GM19238 (cell line): ENCODE data around the gene PPP1R12B.
"Not testable (repeated sequence)": the region's sequence is repeated elsewhere in the genome, so short reads cannot be mapped to it uniquely, and the experiment has no call there.

Source experiments
- DNase-seq: peaks from one replicate; pipeline ENCODE4 v3.0.0; 2011; ENCODE audit warnings: low spot score; ENCODE audit not compliant: insufficient read length

Gene PPP1R12B

DNA sequence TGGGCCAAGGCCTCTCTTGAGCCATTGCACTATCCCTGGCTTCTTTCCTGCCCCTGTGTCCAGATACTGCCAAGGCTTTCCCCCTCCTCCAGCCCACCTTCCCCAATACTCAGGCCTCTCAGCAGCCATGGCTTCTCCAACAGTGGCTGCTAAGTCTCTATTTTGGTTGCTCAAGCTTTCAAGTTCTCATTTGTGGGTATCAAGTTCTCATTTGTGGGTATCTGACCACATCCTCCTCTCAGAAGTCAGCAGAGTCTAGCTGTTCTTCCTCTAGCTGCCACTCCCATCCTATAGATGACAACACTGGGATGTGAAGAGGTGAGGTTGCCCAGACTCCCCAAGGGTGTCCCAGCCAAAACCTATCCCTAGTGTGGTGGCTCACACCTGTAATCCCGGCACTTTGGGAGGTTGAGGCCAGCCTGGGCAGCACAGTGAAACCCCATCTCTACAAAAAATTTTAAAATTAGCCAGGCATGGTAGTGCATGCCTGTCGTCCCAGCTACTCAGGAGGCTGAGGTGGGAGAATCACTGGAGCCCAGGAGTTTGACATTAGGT lies 280.8 kb downstream of the PPP1R12B start:
- DNase-seq: not testable (repeated sequence)

GRCh38 chr1:202630096-202630495 lies 281.6 kb downstream of the PPP1R12B start:
- not testable (repeated sequence) for DNase-seq

GRCh38 chr1:202630541-202630940 lies 282.0 kb downstream of the PPP1R12B start:
- no peak for DNase-seq

DNA sequence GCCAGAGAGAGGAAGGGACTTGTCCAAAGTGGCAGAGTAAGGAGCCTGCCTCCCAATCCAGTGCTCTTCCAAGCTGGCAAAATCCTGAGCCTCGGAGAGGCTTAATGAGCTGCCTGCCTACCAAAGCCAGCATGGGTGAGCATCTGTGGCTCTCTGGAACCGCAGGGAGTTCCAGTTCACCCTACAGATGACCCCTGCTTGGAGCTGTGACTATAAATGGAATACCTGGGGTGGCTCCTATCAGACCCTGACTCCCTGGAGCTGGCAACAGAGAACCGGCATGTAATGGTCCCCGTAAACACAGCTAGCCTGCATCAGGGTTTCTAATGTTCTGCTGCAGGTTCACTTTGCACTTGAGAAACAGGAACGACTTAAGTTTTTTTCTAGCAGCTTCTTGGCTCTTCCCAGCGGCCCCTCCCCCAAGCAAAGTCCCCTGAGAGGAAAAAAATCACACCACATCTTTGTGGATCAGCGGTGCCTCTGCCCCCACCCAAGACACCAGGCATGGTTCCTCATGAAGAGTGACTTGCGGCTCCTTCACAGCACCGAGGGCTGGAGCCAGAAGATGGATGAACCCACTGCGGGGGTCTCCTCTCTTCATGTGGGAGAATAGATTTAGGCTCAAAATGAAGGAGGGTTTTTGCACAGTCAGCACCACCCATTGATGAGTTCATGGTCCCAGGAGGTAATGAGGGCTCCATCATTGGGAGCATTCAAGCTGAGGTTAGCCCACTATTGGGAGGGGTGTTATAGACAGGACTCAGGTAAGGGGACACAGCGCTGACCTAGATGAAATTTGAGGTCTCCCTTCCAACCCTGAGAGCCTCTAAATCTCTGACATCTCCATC lies 282.8 kb downstream of the PPP1R12B start:
- DNase-seq: no peak

- DNase-seq: no peak
Observed at GRCh38 chr1:202632241-202632640, 283.7 kb downstream of the PPP1R12B start.

DNA sequence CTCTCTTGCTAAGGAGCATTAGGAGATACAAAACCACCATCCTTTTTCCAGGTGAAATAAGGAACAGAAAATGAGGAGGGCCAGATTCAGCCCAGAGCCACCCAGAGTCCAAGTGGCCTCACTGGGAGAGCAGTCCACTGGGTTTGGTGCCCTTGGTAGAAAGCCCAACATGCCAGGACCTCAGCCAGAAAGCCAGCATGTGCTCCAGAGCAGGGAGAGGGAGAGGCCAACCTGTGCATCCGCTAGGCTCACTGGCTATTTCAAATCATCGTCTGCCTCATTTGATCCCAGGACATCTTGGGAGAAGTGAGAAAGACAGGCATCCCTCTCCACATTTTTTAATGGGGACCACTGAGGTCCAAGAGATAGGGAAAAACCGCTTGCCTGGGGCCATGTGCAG lies 287.7 kb downstream of the PPP1R12B start:
- not testable (repeated sequence) for DNase-seq

GRCh38 chr1:202637321-202638018 lies 289.0 kb downstream of the PPP1R12B start:
- not testable (repeated sequence) for DNase-seq

DNA sequence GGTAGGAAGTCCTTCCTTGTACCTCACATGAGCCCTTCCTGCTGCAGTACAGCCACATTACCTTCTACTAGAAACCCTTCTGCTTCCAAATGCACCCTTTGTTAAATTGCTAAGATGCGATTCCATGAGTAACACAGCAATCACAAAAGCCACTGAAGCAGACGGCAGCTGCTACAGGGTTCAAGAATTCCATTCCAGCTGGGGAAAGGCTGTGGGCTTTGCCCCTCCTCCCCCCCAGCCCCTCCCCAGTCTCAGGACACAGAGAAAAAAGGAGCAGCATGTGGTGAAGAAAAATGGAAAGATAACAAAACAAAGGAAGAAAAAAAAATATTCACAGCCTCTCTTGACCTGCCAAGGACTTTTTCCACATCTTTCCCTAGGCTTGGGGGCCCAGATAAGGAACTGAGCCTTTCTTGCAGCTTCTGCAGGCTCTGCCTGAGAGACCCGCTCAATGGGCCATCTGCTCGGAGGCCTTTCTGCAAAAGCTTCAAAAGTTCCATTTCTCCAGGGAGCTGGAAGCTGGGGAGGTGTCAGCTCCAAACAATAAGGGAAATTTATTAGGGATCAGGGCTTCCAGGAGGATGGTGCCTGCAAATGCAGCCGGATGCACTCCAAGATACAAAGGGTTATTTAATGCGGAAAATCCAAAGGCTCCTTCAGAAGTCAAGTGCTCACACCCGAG lies 289.7 kb downstream of the PPP1R12B start:
- DNase-seq: no peak

DNA sequence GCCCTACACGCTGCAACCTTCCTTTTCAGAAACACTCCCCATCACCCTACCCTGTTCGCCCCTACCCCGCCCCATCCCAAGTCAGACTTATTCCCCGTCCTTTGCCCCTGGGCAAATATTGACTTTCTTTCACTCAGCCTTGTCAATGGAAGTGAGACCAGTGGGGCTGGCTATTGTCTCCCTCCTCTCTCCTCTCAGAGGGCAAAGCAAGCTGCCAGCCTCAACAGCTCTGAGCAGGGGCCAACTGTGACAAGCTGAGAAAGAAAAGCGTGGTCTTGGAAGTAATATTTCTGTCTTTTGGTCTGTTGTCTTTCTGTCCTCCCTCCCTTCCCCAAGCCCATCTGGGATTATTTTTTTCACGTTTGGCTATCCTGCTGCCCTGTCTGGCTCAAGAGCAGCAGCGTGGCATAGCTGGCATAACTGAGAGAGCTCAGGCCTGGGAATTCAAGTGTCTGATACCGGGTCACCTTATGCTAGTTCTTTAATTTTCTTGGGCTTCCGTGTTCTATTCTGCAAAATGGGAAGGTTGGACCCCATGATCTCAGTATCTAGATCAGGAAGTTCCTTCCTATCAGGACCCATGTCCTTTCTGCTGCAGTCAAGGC lies 290.3 kb downstream of the PPP1R12B start:
- not testable (repeated sequence) for DNase-seq

DNA sequence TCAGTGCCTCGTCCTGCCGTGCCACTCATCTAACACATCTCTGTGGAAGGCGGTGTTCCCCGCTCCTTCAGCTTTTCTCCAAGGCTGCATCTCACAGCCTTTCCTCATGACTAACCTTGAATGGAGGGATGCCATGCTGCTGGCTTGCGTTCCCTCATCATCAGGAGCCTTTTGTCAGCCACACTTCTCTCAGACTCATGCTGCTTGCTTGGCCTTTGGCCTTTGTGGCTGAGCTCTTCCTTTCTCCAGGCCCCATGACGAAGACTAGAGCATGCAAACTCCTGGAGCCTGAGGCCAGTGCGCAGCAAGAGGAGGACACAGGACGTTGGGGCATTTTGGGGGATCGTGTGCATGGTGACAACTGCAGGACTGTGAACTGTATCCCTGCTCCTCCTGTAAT lies 291.0 kb downstream of the PPP1R12B start:
- no peak for DNase-seq

- no peak for DNase-seq
Observed at GRCh38 chr1:202642212-202642611, 293.7 kb downstream of the PPP1R12B start.
